Amniotic epithelial cell (primary cell): ENCODE measurements around the gene HLA-DRB1.
A peak's percentile ranks its signal among the peaks of the same experiment; 100 is the strongest.
"Not testable (repeated sequence)": the region's sequence is repeated elsewhere in the genome, so short reads cannot be mapped to it uniquely, and the experiment has no call there.

Experiments
- DNase-seq: peaks from one replicate; pipeline ENCODE4 v3.0.0-alpha.2; 2010; ENCODE audit warnings: low read depth

Gene HLA-DRB1

DNA sequence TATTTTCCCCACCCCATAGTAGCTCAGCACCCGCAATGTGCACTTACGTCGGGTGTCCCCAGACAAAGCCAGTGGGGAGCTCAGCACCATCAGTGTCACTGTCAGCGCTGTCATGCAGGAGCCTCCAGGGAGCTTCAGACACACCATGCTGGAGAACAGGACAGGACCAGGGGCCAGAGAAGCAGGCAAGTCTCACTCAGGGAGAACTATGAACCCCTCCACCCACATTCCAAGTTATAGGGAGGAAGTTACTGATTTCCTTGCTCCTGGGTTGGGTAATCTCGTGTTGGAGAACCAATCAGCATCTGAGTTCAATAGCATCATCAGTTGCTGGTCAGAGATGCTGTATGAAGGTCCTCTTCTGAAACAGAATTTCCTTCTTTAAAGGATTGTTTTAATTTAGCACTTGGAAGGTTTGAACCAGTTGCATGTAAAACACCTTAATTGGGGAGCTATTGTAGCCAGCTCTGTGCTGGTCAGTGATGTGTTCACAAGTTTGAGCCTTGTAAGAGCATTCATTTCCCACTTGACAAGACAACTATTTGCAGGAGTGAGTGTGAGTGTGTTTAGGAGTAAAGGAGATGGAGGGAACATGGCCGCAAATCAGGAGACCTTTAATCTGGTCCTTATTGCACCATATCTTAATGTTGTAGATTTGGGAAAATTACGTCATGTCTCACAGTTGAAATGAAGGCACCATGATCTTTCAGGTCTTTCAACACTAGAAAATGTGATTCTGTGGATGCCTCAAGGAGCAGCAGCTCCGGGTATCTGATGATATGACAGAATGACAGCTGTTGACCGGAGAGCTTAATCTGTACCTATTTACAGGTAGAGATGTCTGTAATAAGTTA is at the start of gene HLA-DRB1:
TSS of gene HLA-DRB1 (minus strand) at position 253 of the 854 bp plus-strand sequence. CDS start at position 147, 106 bp downstream.
- DNase-seq = peak; percentile 4

DNA sequence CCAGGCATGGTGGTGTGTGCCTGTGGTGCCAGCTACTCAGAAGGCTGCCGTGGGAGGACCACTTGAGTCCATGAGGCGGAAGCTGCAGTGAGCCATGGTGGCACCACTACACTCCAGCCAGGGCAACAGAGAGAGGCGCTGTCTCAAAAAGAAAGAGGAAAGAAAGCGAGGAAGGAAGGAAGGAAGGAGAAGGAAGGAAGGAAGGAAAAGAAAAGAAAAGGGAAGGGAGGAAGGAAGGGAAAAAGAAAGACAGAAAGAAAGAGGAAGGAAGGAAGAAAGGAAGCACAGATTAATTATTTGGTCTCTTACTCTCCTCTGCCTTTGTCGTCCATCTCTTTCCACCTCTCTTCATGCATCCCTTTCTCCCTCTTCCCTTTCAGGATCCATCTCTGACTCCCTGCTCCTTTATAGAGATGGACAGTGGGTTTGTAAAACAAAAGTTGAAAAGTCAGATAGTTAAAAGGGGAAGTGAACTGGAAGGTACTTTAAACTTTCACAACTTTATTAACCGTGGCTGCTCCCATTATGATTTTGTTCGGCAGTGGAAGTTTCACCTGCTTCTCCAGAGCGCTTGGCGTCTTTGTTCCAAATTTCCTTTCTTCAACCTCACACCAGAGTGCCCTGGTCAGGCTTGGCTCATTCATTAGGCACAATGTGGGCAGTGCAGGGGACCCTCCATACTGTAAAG is 49.0 kb upstream of the HLA-DRB1 start:
- DNase-seq = no peak

DNA sequence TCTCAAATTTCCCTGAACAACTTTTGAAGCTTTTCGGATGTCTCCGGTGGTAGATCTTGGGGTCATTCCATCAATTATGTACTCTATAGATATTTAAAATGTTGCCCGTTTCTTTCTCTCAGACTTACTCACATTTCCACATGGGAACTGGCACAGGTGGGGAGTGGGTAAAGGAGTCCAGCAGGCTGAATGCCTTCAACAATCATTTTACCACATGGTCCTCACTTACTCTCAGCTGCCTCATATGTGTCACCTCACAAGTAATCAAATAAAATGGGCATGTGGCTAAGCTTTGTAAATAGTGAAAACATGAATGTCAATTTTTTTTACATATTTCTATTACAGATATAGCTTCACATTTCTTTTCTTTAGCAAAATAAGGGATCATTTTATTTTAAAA is 48.2 kb upstream of the HLA-DRB1 start:
- DNase-seq = no peak

DNA sequence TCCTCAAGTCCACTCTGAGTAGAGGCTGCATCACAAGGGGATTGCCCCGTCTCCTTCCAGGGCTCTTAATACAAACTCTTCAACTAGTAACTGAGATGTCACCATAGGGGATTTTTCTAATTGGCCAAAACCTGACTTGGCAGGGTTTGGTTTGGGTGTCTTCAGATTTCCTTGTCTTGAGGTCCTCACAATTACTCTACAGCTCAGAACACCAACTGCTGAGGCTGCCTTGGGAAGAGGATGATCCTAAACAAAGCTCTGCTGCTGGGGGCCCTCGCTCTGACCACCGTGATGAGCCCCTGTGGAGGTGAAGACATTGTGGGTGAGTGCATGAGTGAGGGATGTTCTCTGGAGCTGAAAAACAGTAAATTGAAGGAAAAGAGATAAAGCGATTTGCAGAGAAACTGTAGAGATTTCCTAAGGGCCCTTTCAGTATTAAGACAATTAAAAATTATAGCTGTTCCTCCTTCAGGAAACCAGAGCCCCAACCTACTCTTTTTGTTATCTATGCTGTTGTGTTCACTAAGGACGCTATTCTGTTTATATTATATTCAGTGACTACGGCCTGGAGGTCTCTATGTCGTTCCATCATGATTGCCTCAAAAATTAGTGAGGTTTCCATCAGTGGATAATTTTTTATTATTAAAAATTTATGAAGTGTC is 47.7 kb upstream of the HLA-DRB1 start, which contains the start of gene HLA-DQA1:
TSS of gene HLA-DQA1 (plus strand) at position 188 of the 662 bp plus-strand sequence. CDS start at position 241, 53 bp downstream.
- DNase-seq = no peak

DNA sequence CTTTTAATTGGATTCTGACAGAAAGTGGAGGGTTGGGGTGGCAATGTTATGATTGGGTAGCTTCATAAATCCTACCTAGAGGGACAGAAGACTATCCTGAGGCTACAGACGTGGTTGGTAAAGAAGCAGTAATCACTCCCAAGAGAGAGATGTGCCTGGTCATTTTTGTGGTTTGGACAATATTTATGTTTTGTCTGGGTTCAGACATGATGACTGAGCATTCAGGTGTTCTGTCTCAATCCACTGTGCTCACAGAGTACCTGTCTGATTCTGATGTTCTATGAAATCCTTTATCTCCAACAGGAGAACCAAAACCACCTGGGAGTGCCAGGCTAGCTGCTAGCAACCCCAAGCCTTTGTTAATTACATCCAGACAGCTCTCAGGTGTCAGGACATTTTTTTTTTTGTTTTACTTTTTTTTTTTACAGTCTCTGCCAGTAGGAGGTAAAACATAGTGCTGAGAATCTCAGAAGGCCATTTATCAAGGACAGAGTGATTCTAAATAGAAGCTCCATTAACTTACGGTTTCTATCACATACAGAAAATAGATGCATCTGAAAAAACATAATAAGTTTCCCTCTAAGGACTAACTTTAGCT is 46.0 kb upstream of the HLA-DRB1 start:
- DNase-seq = no peak

DNA sequence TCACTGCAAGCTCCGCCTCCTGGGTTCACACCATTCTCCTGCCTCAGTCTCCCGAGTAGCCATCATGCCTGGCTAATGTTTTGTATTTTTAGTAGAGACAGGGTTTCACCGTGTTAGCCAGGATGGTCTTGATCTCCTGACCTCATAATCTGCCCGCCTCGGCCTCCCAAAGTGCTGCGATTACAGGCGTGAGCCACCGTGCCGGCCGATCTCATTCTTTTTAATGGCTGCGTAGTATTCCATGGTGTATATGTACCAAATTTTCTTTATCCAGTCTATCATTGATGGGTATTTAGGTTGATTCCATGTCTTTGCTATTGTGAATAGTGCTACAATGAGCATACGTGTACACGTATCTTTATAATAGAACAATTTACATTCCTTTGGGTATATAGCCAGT is 40.1 kb upstream of the HLA-DRB1 start:
- not testable (repeated sequence) for DNase-seq

DNA sequence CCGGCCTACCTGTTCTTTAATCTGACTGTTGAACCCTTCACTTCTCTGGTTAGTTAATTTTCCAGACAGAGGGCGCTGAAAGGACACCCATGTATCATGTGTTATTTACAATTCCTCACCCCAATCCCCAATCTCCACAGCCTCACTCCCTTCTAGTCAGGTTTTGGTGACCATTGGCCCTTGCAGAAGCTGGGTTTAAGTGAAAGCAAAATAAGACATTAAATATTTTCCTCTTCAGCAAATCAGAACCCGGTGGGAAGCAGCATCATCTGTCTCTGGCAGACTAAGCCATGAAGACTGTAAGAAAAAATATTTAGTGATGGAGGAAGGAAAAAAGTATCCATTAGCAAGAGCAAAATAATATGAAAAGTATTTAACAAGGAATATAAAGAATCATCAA is 38.2 kb upstream of the HLA-DRB1 start:
- DNase-seq = peak; percentile 49

DNA sequence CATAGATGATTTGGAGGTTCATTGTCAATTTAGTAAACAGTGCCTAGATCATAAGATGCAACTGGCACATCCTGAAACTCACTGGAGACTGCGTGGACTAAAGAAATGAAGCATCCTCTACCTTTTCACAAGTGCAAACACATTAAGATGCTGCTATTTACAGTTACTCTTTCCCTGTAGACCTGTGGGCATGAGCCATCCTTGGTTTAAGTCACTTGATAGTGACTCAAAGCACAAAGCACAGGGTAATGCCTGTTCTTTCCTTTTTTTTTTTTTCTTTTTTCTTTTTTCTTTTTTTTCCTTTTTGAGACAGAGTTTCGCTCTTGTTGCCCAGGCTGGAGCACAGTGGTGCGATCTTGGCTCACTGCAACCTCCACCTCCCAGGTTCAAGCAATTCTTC is 37.6 kb upstream of the HLA-DRB1 start:
- no peak for DNase-seq

DNA sequence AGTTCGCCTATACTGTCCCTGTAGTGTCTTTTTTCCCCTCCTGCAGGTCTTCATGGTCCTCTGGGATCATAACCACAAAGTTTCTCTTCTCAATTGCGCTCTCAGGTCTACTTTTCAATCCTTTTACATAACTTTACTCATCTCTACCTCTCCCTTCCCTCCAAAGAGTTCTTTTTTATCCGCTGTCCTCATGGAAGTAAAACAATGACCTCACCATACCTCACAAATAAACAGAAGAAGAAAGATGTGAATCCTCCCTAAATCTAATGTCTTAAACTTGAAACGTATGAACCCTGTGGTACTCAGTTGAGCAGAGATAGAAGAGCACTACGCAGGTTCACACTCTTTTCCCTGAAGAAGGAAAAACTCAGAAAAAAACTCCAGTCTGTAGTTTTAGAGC is 35.5 kb upstream of the HLA-DRB1 start:
- DNase-seq = no peak

DNA sequence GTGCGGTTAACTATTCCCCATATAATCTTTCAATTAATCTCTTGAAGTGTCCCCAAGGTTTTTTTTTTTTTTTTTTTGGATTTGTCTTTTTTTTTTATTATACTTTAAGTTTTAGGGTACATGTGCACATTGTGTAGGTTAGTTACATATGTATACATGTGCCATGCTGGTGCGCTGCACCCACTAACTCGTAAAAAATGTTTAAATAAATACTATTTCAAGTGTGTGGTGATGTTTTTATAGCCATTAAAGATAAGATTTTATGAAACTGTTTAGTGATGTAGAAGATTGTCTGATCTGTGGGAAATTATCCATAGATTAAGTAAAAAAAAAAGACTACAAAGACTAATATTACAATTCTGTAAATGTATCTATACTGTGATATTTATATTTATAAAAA is 34.9 kb upstream of the HLA-DRB1 start:
- no peak for DNase-seq

DNA sequence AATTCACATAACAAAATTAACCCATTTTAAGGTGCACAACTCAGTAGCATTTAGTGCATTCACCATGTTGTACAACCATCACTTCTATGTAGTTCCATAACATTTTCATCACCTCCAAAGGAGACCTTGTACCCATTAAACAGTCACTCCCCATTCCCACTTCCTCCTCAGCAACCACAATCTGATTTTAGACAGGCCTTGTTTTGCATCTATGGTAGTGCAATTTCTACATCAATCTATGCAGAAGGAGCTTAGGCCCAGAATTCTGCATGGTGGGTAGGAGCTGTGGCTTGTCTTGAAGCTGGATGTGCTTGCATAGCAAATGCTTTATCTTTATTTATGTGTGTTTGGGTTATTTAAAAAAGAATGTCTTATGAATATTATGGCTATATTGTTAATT is 34.0 kb upstream of the HLA-DRB1 start:
- DNase-seq = peak; percentile 7

DNA sequence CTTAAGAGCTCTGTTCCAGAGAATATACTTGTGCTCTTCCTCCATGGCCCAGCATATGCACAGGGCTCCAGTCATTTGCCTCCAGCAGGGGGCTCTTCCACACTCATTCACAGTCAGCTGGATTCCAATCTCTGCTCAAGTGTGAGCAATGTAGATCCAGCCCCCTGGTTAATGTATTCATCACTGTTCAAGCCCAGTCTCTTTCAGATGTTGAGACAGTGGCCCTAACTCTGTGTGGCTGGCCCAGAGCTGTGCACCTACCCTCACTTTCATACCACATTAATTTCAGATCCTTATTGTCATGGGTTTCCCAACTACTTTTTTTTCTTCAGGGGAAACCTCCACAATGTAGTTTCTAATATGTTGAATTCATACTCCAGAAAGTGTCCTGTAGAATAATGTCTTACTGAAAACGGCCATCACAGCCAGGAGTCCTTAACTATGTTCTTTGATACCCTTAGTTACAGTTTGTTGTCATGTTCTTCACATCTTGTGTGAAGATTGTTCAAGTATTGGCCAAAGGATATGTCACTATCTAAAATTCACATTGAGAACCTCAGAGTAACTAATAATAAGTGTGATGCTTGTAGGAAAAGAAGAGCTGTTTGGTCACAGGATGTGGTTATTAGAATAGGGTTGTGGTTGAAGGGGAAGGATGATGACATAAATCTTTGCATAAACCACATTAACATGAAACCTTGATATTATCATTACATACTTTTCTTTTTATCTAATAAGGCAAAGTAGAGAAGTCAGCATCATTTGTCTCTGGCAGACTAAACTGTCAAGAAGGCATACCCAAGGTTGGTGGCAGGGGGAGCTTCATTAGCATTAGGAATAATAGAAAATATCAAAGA is 33.1 kb upstream of the HLA-DRB1 start:
- peak; percentile 82 for DNase-seq

DNA sequence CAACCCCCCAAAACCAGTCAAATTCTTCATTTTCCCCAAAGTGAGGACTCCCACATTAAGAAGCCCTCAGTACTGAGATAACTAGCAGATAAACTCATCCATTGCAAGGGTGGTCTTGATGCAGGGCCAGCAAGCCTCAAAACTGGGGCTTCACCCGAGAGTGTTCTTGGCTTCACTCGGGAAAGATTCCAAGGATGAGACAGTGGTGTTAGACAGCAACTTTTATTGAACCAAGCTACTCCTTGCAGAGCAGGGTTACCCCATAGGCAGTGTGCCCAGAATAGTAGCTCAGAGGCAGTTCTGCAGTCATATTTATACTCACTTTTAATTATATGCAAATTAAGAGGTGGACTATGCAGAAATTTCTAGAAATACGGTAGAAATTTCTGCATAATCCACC is 31.7 kb upstream of the HLA-DRB1 start:
- no peak for DNase-seq

DNA sequence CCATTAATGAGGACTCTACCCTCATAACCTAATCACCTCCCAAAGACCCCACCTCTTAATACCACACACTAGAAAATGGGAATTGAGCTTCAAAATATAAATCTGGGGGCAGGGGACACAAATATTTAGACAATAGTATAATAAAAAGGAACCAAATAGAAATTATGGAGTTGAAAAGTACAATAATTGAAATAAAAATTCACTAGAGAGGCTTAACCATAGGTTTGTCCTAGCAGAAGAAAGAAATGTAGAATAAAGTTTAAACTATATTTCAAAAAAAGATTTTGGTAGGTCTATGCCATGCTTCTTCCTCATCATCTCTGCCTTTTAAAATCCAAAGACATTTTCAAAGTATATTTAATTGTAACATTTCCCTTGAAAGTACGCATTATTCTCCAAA is 28.1 kb upstream of the HLA-DRB1 start:
- no peak for DNase-seq

DNA sequence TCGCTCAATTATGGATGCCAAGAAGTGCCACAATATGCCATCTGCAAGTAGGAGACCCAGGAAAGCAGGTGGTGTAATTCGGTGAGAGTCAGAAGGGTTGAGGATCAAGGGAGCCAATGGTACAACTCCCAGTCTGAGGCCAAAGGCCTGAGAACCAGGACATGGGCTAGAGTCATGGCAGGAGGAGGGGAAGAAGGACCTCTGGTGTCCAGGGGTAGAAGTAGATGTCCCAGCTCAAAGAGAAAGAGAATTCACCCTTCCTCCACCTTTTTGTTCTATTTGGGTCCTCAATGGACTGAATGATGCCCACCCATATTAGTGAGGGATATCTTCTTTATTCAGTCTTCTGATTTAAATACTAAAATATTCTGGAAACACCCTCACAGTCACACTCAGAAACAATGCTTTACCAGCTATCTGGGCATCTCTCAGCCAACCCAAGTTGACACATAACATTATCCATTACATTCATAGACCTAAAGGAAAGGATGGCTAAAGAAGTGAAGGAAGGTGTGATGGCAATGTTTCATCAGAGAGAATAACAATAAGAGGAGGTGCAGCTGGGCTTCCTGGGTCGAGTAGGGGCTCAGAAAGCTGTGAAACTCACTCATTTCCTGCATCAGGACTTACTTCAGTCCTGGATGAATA is 26.4 kb upstream of the HLA-DRB1 start:
- no peak for DNase-seq

DNA sequence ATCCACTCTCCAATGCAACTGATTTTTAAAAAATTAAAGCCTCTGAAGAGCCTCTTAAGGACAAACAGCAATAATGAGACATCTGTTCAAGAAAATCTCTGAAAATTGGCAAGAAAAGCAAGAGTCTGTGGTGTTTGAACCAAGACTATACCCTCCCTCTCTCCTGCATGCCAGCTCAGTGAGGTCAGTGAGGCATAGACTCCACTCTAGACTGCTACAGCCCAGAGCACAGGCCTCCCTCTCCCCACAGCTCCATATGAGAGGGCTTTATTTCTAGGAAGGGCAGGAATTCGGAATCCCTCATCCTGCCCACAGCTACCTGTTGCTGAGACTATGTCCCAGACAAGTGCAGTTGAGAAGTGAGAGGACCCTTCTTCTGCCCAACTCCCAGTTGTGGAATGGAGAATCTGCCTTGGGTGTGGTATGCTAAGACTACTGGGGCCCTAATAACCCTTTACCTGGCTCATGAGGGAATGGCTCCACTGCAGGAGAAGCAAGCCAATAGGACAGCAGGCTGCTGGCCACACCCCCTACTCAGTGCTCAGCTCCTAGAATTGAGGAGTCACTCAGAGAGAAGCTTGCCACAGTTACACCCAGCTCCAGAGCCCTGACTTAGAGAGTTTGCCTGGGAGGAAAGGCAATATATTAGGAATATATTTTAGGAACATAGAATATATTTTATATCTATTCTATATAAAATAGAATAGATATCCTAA is 24.9 kb upstream of the HLA-DRB1 start:
- no peak for DNase-seq

DNA sequence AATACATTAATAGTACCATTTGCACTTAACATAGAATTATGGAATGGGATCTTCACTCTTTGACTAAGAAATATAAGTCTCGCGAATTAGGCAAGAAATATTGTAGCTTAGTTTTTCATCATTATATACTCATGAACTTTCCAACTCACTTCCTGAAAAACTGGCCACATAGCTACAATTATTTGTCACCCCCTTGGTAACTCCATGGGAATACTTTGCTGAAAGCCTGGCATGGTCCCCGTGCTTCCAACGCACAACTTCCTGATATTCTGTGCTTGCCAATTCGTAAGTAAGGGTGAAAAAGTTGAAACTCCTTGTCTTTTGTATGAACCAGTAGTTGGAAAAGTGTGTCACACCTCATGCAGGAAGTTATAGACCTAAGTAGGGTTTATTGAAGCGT is 23.8 kb upstream of the HLA-DRB1 start:
- no peak for DNase-seq

DNA sequence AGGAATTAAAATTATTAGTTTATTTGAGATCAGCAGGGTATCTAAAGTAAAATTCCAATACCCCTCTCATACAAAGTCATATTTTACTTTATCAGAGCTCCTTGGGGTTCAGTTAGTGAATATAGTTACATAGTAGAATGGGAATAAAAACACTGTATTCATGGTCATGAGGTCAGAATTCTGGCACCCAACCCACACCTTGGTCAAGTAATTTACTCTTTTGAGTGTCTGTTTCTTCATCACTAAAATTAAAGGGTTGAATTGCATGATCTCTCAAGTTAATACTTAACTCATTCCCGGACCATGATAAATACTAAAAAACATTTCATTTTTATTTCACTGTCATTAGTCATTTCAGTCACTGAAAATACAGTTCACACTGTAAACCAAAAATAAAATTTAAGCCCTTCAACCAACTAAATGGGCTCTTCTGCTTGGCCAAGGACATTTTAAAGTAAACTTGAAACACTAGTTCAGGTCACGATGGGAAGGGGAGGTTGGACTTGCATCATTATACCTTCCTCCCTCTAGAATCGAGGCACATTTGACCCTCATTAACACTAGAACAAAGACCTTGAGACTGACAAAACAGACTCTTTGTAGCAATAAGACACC is 21.1 kb upstream of the HLA-DRB1 start:
- DNase-seq = no peak

DNA sequence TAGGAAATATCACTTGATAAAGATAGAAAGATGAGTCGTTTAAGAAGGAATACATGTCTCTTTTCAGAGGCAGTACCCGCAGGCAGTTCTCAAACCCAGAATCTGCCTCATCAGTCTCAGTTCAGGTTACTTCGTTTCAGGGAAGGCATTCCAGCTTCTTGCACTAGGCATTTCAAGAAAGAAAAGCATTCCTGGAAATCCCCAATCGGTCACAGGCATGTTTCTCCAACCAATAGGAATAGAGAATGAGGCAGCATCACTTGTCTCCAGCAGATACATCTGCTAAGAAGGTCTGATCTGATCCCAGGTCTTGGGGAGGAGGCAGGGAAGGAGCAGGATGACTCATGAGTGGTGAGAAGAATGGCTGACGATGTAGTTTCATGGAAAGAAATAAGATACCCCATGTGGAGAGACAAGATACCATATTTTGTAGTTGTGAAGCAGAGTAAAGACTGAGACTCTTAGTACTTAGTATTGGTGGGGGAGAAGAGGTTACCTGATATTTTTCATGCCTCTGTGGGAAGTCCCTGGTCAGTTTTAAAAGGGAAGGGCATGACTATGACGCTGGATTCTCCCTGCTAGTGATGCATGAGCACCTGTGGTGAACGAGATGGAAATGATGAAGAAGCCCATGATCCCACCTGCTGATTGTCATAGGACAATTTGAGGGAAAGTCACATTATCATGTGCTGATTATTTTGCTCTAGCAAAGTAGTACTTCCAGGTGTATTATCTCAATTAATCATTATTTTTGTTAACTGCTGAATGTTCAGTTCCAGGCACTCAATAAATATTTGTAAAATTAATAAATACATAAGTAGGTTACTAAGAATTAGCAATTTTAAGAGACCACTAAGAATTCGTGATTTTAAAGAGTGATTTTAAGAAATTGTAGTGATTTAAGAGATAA is 20.3 kb upstream of the HLA-DRB1 start:
- DNase-seq = peak; percentile 94
